ENCODE results near the gene IL17RA.
"Not testable (repeated sequence)": the region's sequence is repeated elsewhere in the genome, so short reads cannot be mapped to it uniquely, and the experiment has no call there.

IL17RA gene

GRCh38 chr22:17130199-17130598, 45.4 kb downstream of the IL17RA start:
- no peak for DNase-seq

- no peak for DNase-seq
These were observed 46.9 kb downstream of the IL17RA start for GRCh38 chr22:17131686-17132085.

- no peak for DNase-seq
These were observed 47.3 kb downstream of the IL17RA start for GRCh38 chr22:17132112-17132511.

- no peak for DNase-seq
These were observed 48.3 kb downstream of the IL17RA start for GRCh38 chr22:17133137-17133536.

GRCh38 chr22:17135153-17135760, 50.5 kb downstream of the IL17RA start:
- DNase-seq, result no peak

- DNase-seq, result no peak
These were observed 52.4 kb downstream of the IL17RA start for GRCh38 chr22:17137170-17137569.

GRCh38 chr22:17137861-17138425, 53.1 kb downstream of the IL17RA start:
- DNase-seq, result no peak

- no peak for DNase-seq
These were observed 53.7 kb downstream of the IL17RA start for GRCh38 chr22:17138513-17138912.

GRCh38 chr22:17140022-17140421, 55.2 kb downstream of the IL17RA start:
- no peak for DNase-seq

GRCh38 chr22:17140826-17141766, 56.3 kb downstream of the IL17RA start:
- DNase-seq, result no peak

GRCh38 chr22:17143101-17143500, 58.3 kb downstream of the IL17RA start:
- no peak for DNase-seq

- no peak for DNase-seq
These were observed 59.0 kb downstream of the IL17RA start for GRCh38 chr22:17143826-17144225.

GRCh38 chr22:17145021-17145680, 60.4 kb downstream of the IL17RA start:
- no peak for DNase-seq

- DNase-seq, result not testable (repeated sequence)
These were observed 62.7 kb downstream of the IL17RA start for GRCh38 chr22:17147458-17147857.

- no peak for DNase-seq
These were observed 64.4 kb downstream of the IL17RA start for GRCh38 chr22:17149076-17149815.

- DNase-seq, result no peak
These were observed 67.5 kb downstream of the IL17RA start for GRCh38 chr22:17152340-17152739.

GRCh38 chr22:17152971-17153370, 68.2 kb downstream of the IL17RA start:
- DNase-seq, result no peak

GRCh38 chr22:17155941-17156340, 71.1 kb downstream of the IL17RA start:
- DNase-seq, result no peak

- DNase-seq, result no peak
These were observed 72.9 kb downstream of the IL17RA start for GRCh38 chr22:17157714-17158113.

GRCh38 chr22:17158176-17158567, 73.4 kb downstream of the IL17RA start:
- DNase-seq, result no peak

- peak; percentile 91 for DNase-seq
These were observed 74.0 kb downstream of the IL17RA start, which contains the start of gene HDHD5 for GRCh38 chr22:17158568-17159503. Gene HDHD5, minus strand, starts transcription at chr22:17159277. Its CDS starts 26 bp downstream, at chr22:17159251.

All from T-helper 9 cell (primary cell).